ENCODE results near the gene RYR3. TPM values are rescaled to one million over a fixed set of nuclear protein-coding genes. Genes with fewer than 3 reads are reported as not detected.

RYR3 gene
- total and polyA plus RNA-seq, 4 donors: 0.09 to 1.4 (median 0.47) TPM

DNA sequence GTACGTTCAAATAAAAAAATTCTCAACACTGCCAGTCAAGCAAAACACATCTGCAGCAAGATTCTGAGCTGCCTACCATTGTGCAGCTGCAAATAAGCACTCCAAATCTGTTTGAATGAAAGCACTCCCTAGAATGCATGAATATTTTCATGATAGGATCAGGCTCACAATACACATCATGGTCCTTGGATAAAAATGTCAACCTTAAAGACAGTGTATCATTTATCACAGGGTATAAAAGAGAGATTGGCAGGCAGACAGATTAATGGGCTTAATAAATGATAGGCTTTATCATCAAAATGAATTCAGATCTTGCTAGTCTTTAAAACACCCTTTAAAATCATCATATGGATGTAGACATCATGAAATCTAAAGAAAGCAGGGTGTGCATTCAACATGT, 9.2 kb downstream of the RYR3 start:
- no peaks in the 10 kb centered on the region for H3K36me3 ChIP-seq (ENCODE audit: control insufficient read depth in 4 of 4, insufficient read depth in 4 of 4, low read length in 4 of 4)
- TF ChIP-seq, protein P1, sequence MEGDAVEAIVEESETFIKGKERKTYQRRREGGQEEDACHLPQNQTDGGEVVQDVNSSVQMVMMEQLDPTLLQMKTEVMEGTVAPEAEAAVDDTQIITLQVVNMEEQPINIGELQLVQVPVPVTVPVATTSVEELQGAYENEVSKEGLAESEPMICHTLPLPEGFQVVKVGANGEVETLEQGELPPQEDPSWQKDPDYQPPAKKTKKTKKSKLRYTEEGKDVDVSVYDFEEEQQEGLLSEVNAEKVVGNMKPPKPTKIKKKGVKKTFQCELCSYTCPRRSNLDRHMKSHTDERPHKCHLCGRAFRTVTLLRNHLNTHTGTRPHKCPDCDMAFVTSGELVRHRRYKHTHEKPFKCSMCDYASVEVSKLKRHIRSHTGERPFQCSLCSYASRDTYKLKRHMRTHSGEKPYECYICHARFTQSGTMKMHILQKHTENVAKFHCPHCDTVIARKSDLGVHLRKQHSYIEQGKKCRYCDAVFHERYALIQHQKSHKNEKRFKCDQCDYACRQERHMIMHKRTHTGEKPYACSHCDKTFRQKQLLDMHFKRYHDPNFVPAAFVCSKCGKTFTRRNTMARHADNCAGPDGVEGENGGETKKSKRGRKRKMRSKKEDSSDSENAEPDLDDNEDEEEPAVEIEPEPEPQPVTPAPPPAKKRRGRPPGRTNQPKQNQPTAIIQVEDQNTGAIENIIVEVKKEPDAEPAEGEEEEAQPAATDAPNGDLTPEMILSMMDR (IDR thresholded peaks at IDR 0.05; ENCODE audit: control extremely low read depth, extremely low read depth): no peak
- H3K9me3 ChIP-seq (ENCODE audit: control insufficient read depth in 4 of 4, insufficient read depth in 3 of 4, low read length in 3 of 4): no peaks in the 10 kb centered on the region
- DNase-seq: no peak
- H3K9ac ChIP-seq (ENCODE audit: insufficient read depth in 1 of 2, low read length in 2 of 2): no peak overlapping the region
- no peak for ATAC-seq (ENCODE audit: insufficient read depth, low FRiP score)
- peaks cover 0 to 16% (median 0%) of the 10 kb centered on the region in 3 donors for H3K27me3 ChIP-seq (ENCODE audit: control insufficient read depth in 3 of 3, insufficient read depth in 3 of 3, low read length in 2 of 3)
- H3K27ac ChIP-seq (ENCODE audit: low read depth in 1 of 2, low read length in 1 of 2): no peak overlapping the region
- H3K4me3 ChIP-seq: no peak overlapping the region
- 68 to 74% methylated on average over 1 of the region's 1 CpG for WGBS, 2 donors
- H3K4me1 ChIP-seq (ENCODE audit: control insufficient read depth in 5 of 5, insufficient read depth in 5 of 5, low read length in 5 of 5): no peaks in the 10 kb centered on the region

DNA sequence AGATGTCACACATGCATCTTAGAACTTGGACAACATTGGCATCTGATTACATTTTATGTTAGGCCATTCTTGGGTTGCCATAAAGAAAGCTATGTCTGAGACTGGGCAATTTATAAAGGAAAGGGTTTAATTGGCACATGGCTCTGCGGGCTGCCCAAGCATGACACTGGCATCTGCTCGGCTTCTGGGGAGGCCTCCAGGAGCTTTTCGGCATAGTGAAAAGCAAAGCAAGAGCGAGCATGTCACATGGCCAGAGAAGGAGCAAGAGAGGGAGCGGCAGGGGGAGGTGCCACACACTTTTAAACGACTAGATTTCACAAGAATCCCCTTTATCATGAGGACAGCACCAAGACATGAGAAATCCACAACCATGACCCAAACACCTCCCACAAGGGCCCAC, 11.3 kb downstream of the RYR3 start:
- ATAC-seq (ENCODE audit: insufficient read depth, low FRiP score) (no peak), DNase-seq (no peak)
- H3K27ac ChIP-seq (ENCODE audit: low read depth in 1 of 2, low read length in 1 of 2): no peak overlapping the region
- peaks cover 0 to 3% (median 0%) of the 10 kb centered on the region in 3 donors for H3K27me3 ChIP-seq (ENCODE audit: control insufficient read depth in 3 of 3, insufficient read depth in 3 of 3, low read length in 2 of 3)
- 79% methylated on average over 6 of the region's 6 CpGs for WGBS, 2 donors
- no peaks in the 10 kb centered on the region for H3K4me1 ChIP-seq (ENCODE audit: control insufficient read depth in 5 of 5, insufficient read depth in 5 of 5, low read length in 5 of 5)
- no peaks in the 10 kb centered on the region for H3K9me3 ChIP-seq (ENCODE audit: control insufficient read depth in 4 of 4, insufficient read depth in 3 of 4, low read length in 3 of 4)
- H3K36me3 ChIP-seq (ENCODE audit: control insufficient read depth in 4 of 4, insufficient read depth in 4 of 4, low read length in 4 of 4): no peaks in the 10 kb centered on the region
- no peak overlapping the region for H3K9ac ChIP-seq (ENCODE audit: insufficient read depth in 1 of 2, low read length in 2 of 2)
- H3K4me3 ChIP-seq: no peak overlapping the region
- TF ChIP-seq, protein P1 (IDR thresholded peaks at IDR 0.05; ENCODE audit: control extremely low read depth, extremely low read depth): no peak

DNA sequence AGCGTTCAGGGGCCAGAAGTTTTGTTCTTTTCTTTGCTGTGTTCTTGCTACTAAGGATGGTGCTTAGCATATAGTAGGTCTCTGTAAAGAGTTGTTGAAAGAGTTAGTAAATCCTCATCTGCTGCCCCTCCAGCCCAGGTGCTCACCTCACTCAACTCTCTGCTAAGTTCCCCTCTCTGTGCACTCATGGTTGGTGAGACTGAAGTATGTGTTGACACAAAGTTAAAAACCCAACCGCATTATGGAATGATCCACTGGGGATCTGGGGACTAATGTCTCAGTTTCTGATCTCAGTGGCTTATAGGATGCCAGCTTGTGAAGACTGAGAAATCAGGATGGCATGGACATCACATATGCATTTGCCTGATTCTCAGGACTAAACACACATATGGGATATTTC, 13.8 kb downstream of the RYR3 start:
- WGBS, 2 donors: 85 to 94% methylated on average over 2 of the region's 2 CpGs
- Histone ChIP-seq H3K27ac (ENCODE audit: low read depth in 1 of 2, low read length in 1 of 2) (no peak overlapping the region), H3K9me3 (ENCODE audit: control insufficient read depth in 4 of 4, insufficient read depth in 3 of 4, low read length in 3 of 4) (no peaks in the 10 kb centered on the region)

More for the DNA sequence above, 13.8 kb downstream of the RYR3 start:
- Histone ChIP-seq H3K9ac (ENCODE audit: insufficient read depth in 1 of 2, low read length in 2 of 2) (no peak overlapping the region), H3K36me3 (ENCODE audit: control insufficient read depth in 4 of 4, insufficient read depth in 4 of 4, low read length in 4 of 4) (no peaks in the 10 kb centered on the region), H3K4me1 (ENCODE audit: control insufficient read depth in 5 of 5, insufficient read depth in 5 of 5, low read length in 5 of 5) (no peaks in the 10 kb centered on the region), H3K4me3 (no peak overlapping the region), H3K27me3 (ENCODE audit: control insufficient read depth in 3 of 3, insufficient read depth in 3 of 3, low read length in 2 of 3) (no peaks in the 10 kb centered on the region)
- DNase-seq (no peak), ATAC-seq (ENCODE audit: insufficient read depth, low FRiP score) (no peak)
- TF ChIP-seq, protein P1 (IDR thresholded peaks at IDR 0.05; ENCODE audit: control extremely low read depth, extremely low read depth): no peak

Data from lung (tissue), 12 donors.